Mononuclear cell (primary cell): Measurements from ENCODE around the gene CNOT10. TPM values are rescaled to one million over a fixed set of nuclear protein-coding genes. Genes with fewer than 3 reads are reported as not detected.
A peak's percentile ranks its signal among the peaks of the same experiment; 100 is the strongest.
"Not testable (repeated sequence)": the region's sequence is repeated elsewhere in the genome, so short reads cannot be mapped to it uniquely, and the experiment has no call there.

Source experiments
- H3K27me3 ChIP-seq: 2 replicates; pipeline ENCODE4 v1.6.0; 2011; ENCODE audit warnings: low read length, control low read depth; ENCODE audit not compliant: insufficient read depth
- H3K4me1 ChIP-seq: 2 replicates; pipeline ENCODE4 v1.5.1; 2011; ENCODE audit warnings: mild to moderate bottlenecking, low read length, control low read depth; ENCODE audit not compliant: insufficient read depth
- H3K4me3 ChIP-seq: 2 replicates; pipeline ENCODE4 v1.5.1; 2011; ENCODE audit warnings: mild to moderate bottlenecking, low read length, moderate library complexity
- H3K9me3 ChIP-seq: 2 replicates; pipeline ENCODE4 v1.5.1; 2011; ENCODE audit warnings: low read depth, mild to moderate bottlenecking, control low read depth, low read length
- total RNA-seq: library from RNA; depleted of rRNA; stranded (reverse); fragments of >200 nt; gene quantifications from one replicate; pipeline ENCODE4 v1.2.3, GENCODE V29; 2012

CNOT10 gene
- total RNA-seq, 1 donor: 33.1 TPM

GRCh38 chr3:32673730-32674129 lies 11.3 kb upstream of the CNOT10 start:
- not testable (repeated sequence) for H3K4me3 ChIP-seq, H3K27me3 ChIP-seq, H3K4me1 ChIP-seq, H3K9me3 ChIP-seq

- Histone ChIP-seq H3K9me3 (no peaks in the 10 kb centered on the region), H3K27me3 (no peaks in the 10 kb centered on the region), H3K4me3 (no peak overlapping the region), H3K4me1 (no peaks in the 10 kb centered on the region)
Observed at GRCh38 chr3:32675164-32675563, 9.8 kb upstream of the CNOT10 start.

DNA sequence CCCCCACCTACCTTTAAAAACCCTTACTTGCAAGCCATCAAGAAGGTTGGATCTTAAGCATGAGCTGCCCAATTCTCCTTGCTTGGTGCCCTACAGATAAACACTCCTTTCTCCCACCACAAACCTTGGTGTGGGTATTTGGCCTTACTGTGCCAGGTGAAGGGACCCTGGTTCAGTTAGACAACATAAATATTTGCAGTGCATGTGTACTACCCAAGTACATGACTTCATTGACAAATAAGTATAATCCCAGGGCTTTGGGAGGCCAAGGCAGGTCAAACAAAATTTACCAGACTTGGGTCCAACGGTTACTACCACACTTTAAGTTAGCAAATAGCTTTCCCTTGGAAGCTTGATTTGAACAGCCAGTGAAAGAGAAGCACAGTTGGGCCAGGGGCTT lies 9.3 kb upstream of the CNOT10 start:
- Histone ChIP-seq H3K9me3 (no peaks in the 10 kb centered on the region), H3K4me3 (no peak overlapping the region), H3K4me1 (no peaks in the 10 kb centered on the region), H3K27me3 (no peaks in the 10 kb centered on the region)

DNA sequence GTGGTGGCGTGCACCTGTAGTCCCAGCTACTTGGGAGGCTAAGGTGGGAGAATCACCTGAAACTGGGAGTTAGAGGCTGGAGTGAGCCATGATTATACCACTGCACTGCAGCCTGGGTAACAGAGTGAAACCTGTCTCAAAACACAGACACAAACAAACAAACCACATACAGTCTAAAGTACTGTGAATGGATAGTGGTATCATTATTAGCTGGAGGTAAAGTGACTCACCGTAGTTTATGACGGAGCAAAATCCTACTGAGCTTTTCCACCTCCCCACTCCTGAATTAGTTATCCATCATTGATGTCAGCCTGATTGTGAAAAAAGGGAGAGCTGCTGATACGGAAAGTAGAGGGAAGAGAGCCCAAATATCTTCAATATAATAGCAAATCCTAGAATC lies 3.2 kb upstream of the CNOT10 start:
- Histone ChIP-seq H3K9me3 (no peaks in the 10 kb centered on the region), H3K27me3 (no peaks in the 10 kb centered on the region), H3K4me3 (no peak overlapping the region), H3K4me1 (peaks cover 24% of the 10 kb centered on the region)

DNA sequence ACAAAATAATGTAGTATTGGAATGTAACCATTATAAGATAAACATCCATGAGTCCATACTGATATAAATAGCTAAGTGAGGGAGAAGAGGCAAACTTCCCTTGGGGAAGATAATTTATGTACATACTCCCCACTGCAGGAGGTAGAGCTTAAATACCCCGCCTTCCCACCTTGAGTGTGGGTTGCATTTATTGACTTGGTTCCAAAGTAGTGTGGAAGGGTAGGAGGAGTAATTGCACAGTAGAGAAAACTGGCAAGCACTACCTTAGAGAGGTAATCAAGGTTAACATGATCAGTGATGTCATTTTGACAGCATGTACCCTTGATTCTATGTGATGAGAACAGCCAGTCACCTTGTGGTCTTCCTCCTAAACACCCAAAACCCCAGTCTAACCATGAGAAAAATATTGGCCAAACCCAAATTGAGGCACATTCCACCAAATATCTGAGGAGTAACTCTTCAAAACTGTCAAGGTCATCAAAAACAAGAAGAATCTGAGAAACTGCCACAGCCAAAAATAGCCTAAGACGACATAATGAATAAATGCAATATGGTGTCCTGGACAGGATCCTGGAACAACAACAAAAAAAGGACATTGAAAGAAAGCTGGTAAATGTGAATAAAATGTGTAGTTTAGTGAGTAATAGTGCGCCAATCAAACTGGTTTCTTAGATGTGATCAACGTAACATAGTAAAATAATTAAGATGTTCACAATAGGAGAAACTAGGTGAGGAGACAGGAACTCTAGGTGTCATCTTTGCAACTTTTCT lies 774 bp upstream of the CNOT10 start:
- no peaks in the 10 kb centered on the region for H3K27me3 ChIP-seq
- H3K4me3 ChIP-seq: peak overlapping the region; percentile 93
- no peaks in the 10 kb centered on the region for H3K9me3 ChIP-seq
- peaks cover 24% of the 10 kb centered on the region for H3K4me1 ChIP-seq

DNA sequence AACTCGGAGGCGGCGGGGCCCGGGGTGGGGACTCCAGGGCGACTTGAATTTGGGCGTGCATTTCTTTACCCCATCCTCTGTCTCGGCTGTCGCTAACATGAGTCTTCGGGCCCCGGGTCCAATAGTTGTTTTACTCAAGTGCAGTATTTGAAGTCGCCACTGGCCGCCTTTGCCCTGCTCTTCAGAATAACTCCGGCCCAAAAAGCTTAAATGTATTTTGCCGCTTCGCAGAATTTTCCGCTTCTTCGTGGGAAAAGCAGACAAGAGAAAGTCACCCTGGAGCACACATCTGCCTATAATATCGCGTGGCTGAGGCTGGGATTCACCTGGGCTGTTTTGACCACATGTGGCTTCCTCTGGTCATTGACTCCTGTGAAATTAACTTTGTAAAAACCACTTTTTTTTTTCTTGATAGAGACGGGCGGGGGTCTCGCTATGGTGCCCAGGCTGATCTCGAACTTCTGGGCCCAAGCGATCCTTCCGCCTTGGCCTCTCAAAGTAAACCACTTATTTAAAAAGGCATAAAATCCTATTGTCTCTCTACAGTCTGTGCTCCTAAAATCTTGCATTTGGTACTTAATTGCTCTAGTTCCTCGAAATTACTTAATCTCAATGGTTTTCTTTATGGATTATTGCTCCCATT lies 676 bp downstream of the CNOT10 start:
- H3K9me3 ChIP-seq: no peaks in the 10 kb centered on the region
- peak overlapping the region; percentile 93 for H3K4me3 ChIP-seq
- no peaks in the 10 kb centered on the region for H3K27me3 ChIP-seq
- peaks cover 24% of the 10 kb centered on the region for H3K4me1 ChIP-seq

- H3K27me3 ChIP-seq: no peaks in the 10 kb centered on the region
- no peak overlapping the region for H3K4me3 ChIP-seq
- no peaks in the 10 kb centered on the region for H3K9me3 ChIP-seq
- peaks cover 24% of the 10 kb centered on the region for H3K4me1 ChIP-seq
Observed at GRCh38 chr3:32686713-32687112, 1.7 kb downstream of the CNOT10 start.

- Histone ChIP-seq H3K9me3 (no peaks in the 10 kb centered on the region), H3K4me1 (peaks cover under 1% of the 10 kb centered on the region), H3K27me3 (no peaks in the 10 kb centered on the region), H3K4me3 (no peak overlapping the region)
Observed at GRCh38 chr3:32691847-32692246, 6.9 kb downstream of the CNOT10 start.

DNA sequence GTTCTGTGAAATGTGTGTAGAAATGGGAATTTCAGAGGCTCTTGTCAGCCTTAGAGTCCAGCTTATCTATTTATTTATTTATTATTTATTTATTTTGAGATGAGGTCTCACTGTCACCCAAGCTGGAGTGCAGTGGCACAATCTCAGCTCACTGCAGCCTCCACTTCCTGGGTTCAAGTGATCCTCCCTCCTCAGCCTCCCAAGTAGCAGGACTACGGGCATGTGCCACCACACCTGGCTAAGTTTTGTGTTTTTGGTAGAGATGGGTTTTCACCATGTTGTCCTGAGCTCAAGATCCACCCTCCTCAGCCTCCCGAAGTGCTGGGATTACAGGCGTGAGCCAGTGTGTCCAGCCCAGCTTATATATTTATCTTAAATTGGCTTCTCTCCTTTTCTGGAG lies 11.5 kb downstream of the CNOT10 start:
- no peaks in the 10 kb centered on the region for H3K9me3 ChIP-seq
- peaks cover 9% of the 10 kb centered on the region for H3K4me1 ChIP-seq
- no peaks in the 10 kb centered on the region for H3K27me3 ChIP-seq
- no peak overlapping the region for H3K4me3 ChIP-seq

GRCh38 chr3:32698506-32698905 lies 13.5 kb downstream of the CNOT10 start:
- no peaks in the 10 kb centered on the region for H3K27me3 ChIP-seq
- H3K9me3 ChIP-seq: no peaks in the 10 kb centered on the region
- H3K4me3 ChIP-seq: no peak overlapping the region
- peaks cover 9% of the 10 kb centered on the region for H3K4me1 ChIP-seq

DNA sequence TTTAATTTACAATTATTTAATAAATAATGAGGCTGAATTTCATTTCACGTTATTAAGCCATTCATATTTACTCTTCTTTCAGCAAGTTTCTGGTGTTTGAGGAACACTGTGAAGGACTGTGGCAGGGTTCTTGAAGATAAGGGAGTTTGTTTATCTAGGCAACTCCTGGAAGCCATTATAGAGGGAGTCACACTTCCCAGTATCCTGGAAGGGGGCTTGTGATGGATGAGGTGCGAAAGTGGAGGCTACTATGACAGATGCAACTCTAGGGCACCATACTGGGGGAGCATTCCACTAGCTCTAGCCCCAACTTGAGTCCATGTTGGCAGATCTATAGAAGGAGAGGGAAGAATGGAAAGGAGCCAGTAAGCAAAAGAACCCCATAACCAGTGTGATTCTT lies 14.4 kb downstream of the CNOT10 start:
- Histone ChIP-seq H3K27me3 (no peaks in the 10 kb centered on the region), H3K4me1 (peaks cover 9% of the 10 kb centered on the region), H3K9me3 (no peaks in the 10 kb centered on the region)

GRCh38 chr3:32700244-32700643 lies 15.3 kb downstream of the CNOT10 start:
- no peaks in the 10 kb centered on the region for H3K27me3 ChIP-seq
- peaks cover 9% of the 10 kb centered on the region for H3K4me1 ChIP-seq
- H3K9me3 ChIP-seq: no peaks in the 10 kb centered on the region

More for the DNA sequence above, 14.4 kb downstream of the CNOT10 start:
- no peak overlapping the region for H3K4me3 ChIP-seq

GRCh38 chr3:32703491-32703972 lies 18.5 kb downstream of the CNOT10 start:
- no peaks in the 10 kb centered on the region for H3K27me3 ChIP-seq

More at GRCh38 chr3:32700244-32700643, 15.3 kb downstream of the CNOT10 start:
- H3K4me3 ChIP-seq: no peak overlapping the region

GRCh38 chr3:32705232-32705631 lies 20.2 kb downstream of the CNOT10 start:
- no peaks in the 10 kb centered on the region for H3K27me3 ChIP-seq
- peaks cover 3% of the 10 kb centered on the region for H3K4me1 ChIP-seq
- no peak overlapping the region for H3K4me3 ChIP-seq
- no peaks in the 10 kb centered on the region for H3K9me3 ChIP-seq

More at GRCh38 chr3:32703491-32703972, 18.5 kb downstream of the CNOT10 start:
- Histone ChIP-seq H3K9me3 (no peaks in the 10 kb centered on the region), H3K4me3 (no peak overlapping the region), H3K4me1 (peaks cover 7% of the 10 kb centered on the region)

DNA sequence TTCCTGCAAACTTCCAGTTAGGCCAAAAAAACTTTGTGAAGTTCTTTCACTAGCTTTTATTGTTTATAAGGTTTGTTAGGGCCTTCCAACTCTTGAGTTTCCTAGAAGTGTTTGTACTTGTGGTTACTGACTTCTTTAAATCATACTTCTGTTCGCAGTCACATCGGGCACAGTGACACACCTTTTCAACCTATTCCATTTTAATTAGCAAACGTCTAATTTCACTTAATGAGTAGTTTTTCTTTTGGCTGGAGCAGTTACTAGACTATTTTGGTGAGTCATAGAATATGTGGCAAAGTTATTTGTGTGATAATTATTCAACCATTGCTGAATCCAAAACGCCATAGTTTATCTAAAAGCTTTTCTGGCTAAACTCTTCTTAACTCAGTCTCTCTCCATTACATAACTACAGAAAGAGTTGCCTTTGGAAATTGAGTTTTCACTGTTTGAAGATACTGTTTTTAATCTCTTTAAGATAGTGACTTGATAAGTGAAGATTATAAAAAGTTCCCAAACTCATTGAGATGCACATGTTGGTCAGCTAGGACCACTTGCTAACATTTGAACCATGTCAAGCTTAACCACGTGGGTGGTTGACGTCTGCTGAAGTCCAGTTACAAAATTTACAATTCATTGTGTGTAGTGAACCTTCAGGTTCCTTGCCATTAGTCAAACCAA lies 21.5 kb downstream of the CNOT10 start:
- no peaks in the 10 kb centered on the region for H3K9me3 ChIP-seq
- H3K4me3 ChIP-seq: no peak overlapping the region
- H3K27me3 ChIP-seq: no peaks in the 10 kb centered on the region
- H3K4me1 ChIP-seq: no peaks in the 10 kb centered on the region
